Neutrophil (primary cell): Measurements from ENCODE around the gene SPTSSB.

Experiments
- H3K27ac ChIP-seq: fragments of 200-600 bp; sonication (generic); 2 replicates; pipeline ENCODE4 v1.5.1; 2016; ENCODE audit warnings: mild to moderate bottlenecking, moderate library complexity
- H3K27me3 ChIP-seq: fragments of 200-600 bp; sonication (generic); 2 replicates; pipeline ENCODE4 v1.6.0; 2016; ENCODE audit warnings: mild to moderate bottlenecking
- H3K36me3 ChIP-seq: fragments of 200-600 bp; sonication (generic); 2 replicates; pipeline ENCODE4 v1.5.1; 2017
- H3K4me1 ChIP-seq, 2 experiments: fragments of 200-600 bp in 1 of 2; sonication (generic) in 1 of 2; 1 replicate in 1 of 2; 2 replicates in 1 of 2; pipeline versions ENCODE4 v1.5.1 to v1.6.1; 2013 to 2016; ENCODE audit warnings: low read depth in 1 of 2, low read length in 1 of 2, mild to moderate bottlenecking in 1 of 2, moderate library complexity in 1 of 2; ENCODE audit not compliant: control insufficient read depth in 1 of 2, insufficient read depth in 1 of 2
- H3K4me3 ChIP-seq, 2 experiments: fragments of 200-600 bp in 1 of 2; sonication (generic) in 1 of 2; 1 replicate in 1 of 2; 2 replicates in 1 of 2; pipeline ENCODE4 v1.5.1; 2013 to 2016; ENCODE audit warnings: low read depth in 1 of 2, low read length in 1 of 2, mild to moderate bottlenecking in 1 of 2, moderate library complexity in 1 of 2
- H3K9me3 ChIP-seq: fragments of 200-600 bp; sonication (generic); 2 replicates; pipeline ENCODE4 v1.5.1; 2016
- CTCF ChIP-seq: fragments of 200-600 bp; sonication (generic); IDR thresholded peaks from 2 replicates; pipeline ENCODE4 v1.5.1; 2016; ENCODE audit warnings: antibody characterized with exemption

SPTSSB gene

GRCh38 chr3:161295325-161295724, 76.0 kb downstream of the SPTSSB start:
- H3K9me3 ChIP-seq: peaks cover 9% of the 10 kb centered on the region
- H3K27ac ChIP-seq: no peak overlapping the region
- H3K36me3 ChIP-seq: no peaks in the 10 kb centered on the region
- H3K4me1 ChIP-seq: no peaks in the 10 kb centered on the region
- no peak for TF ChIP-seq CTCF
- H3K4me3 ChIP-seq: no peak overlapping the region
- H3K27me3 ChIP-seq: no peaks in the 10 kb centered on the region
